MM.1S (cell line): ENCODE results near the gene ADAMTSL3.

Source experiments
- DNase-seq: peaks from one replicate; pipeline ENCODE4 v3.0.0-alpha.2; 2015
- H2AFZ ChIP-seq: fragments of 300-600 bp; sonication (generic); 2 replicates; pipeline ENCODE4 v1.6.0; 2016; ENCODE audit warnings: antibody characterized with exemption, low read length
- H3F3A ChIP-seq: fragments of 300-600 bp; sonication (generic); 2 replicates; pipeline ENCODE4 v1.6.1; 2016; ENCODE audit warnings: mild to moderate bottlenecking, antibody characterized with exemption, low read length, moderate library complexity, mixed read lengths; ENCODE audit not compliant: insufficient read depth
- H3K27ac ChIP-seq: fragments of 300-600 bp; sonication (generic); 2 replicates; pipeline ENCODE4 v1.5.1; 2016; ENCODE audit warnings: mild to moderate bottlenecking, low read length
- H3K27me3 ChIP-seq: fragments of 300-600 bp; sonication (generic); replicated peaks from 2 replicates; pipeline ENCODE4 v1.6.0; 2016; ENCODE audit warnings: low read length; ENCODE audit not compliant: insufficient read depth
- H3K36me3 ChIP-seq: fragments of 300-600 bp; sonication (generic); replicated peaks from 2 replicates; pipeline ENCODE4 v1.6.1; 2016; ENCODE audit warnings: mild to moderate bottlenecking, low read length, mixed read lengths; ENCODE audit not compliant: insufficient read depth
- H3K4me1 ChIP-seq: fragments of 300-600 bp; sonication (generic); 2 replicates; pipeline ENCODE4 v1.6.1; 2016; ENCODE audit warnings: low read length, mixed read lengths
- H3K4me2 ChIP-seq: fragments of 300-600 bp; sonication (generic); 2 replicates; pipeline ENCODE4 v1.6.0; 2016; ENCODE audit warnings: low read depth, low read length
- H3K4me3 ChIP-seq: fragments of 300-600 bp; sonication (generic); 2 replicates; pipeline ENCODE4 v1.5.1; 2016; ENCODE audit warnings: low read length, mixed read lengths
- H3K79me2 ChIP-seq: fragments of 300-600 bp; sonication (generic); 2 replicates; pipeline ENCODE4 v1.6.1; 2016; ENCODE audit warnings: mixed run types, low read length, mixed read lengths
- H3K9ac ChIP-seq: fragments of 300-600 bp; sonication (generic); 2 replicates; pipeline ENCODE4 v1.6.1; 2016; ENCODE audit warnings: low read length, mixed read lengths
- H3K9me2 ChIP-seq: fragments of 300-600 bp; sonication (generic); replicated peaks from 2 replicates; pipeline ENCODE4 v1.6.1; 2016; ENCODE audit warnings: mild to moderate bottlenecking, low read length, mixed read lengths; ENCODE audit not compliant: insufficient read depth
- H3K9me3 ChIP-seq: fragments of 300-600 bp; sonication (generic); replicated peaks from 2 replicates; pipeline ENCODE4 v1.6.1; 2016; ENCODE audit warnings: mild to moderate bottlenecking, low read length, mixed read lengths; ENCODE audit not compliant: insufficient read depth
- H4K20me1 ChIP-seq: fragments of 300-600 bp; sonication (generic); 2 replicates; pipeline ENCODE4 v1.6.1; 2016; ENCODE audit warnings: mild to moderate bottlenecking, low read length, moderate library complexity, mixed read lengths; ENCODE audit not compliant: insufficient read depth
- EZH2 ChIP-seq: fragments of 300-600 bp; sonication (generic); optimal IDR thresholded peaks from 2 replicates; pipeline ENCODE3; 2017; ENCODE audit warnings: low read depth, mild to moderate bottlenecking, antibody characterized with exemption, low read length, mixed read lengths
- EZH2phosphoT487 ChIP-seq: fragments of 300-600 bp; sonication (generic); IDR thresholded peaks from 2 replicates; pipeline ENCODE4 v1.6.1; 2018; ENCODE audit warnings: antibody characterized with exemption, low read length
- TF ChIP-seq, protein P1 (sequence below): fragments of 300-600 bp; sonication (generic); IDR thresholded peaks from 2 replicates; pipeline ENCODE4 v1.5.1; 2016; ENCODE audit warnings: antibody characterized with exemption, low read length, mixed read lengths

ADAMTSL3 gene, protein sequence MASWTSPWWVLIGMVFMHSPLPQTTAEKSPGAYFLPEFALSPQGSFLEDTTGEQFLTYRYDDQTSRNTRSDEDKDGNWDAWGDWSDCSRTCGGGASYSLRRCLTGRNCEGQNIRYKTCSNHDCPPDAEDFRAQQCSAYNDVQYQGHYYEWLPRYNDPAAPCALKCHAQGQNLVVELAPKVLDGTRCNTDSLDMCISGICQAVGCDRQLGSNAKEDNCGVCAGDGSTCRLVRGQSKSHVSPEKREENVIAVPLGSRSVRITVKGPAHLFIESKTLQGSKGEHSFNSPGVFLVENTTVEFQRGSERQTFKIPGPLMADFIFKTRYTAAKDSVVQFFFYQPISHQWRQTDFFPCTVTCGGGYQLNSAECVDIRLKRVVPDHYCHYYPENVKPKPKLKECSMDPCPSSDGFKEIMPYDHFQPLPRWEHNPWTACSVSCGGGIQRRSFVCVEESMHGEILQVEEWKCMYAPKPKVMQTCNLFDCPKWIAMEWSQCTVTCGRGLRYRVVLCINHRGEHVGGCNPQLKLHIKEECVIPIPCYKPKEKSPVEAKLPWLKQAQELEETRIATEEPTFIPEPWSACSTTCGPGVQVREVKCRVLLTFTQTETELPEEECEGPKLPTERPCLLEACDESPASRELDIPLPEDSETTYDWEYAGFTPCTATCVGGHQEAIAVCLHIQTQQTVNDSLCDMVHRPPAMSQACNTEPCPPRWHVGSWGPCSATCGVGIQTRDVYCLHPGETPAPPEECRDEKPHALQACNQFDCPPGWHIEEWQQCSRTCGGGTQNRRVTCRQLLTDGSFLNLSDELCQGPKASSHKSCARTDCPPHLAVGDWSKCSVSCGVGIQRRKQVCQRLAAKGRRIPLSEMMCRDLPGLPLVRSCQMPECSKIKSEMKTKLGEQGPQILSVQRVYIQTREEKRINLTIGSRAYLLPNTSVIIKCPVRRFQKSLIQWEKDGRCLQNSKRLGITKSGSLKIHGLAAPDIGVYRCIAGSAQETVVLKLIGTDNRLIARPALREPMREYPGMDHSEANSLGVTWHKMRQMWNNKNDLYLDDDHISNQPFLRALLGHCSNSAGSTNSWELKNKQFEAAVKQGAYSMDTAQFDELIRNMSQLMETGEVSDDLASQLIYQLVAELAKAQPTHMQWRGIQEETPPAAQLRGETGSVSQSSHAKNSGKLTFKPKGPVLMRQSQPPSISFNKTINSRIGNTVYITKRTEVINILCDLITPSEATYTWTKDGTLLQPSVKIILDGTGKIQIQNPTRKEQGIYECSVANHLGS (N-terminal part only)

DNA sequence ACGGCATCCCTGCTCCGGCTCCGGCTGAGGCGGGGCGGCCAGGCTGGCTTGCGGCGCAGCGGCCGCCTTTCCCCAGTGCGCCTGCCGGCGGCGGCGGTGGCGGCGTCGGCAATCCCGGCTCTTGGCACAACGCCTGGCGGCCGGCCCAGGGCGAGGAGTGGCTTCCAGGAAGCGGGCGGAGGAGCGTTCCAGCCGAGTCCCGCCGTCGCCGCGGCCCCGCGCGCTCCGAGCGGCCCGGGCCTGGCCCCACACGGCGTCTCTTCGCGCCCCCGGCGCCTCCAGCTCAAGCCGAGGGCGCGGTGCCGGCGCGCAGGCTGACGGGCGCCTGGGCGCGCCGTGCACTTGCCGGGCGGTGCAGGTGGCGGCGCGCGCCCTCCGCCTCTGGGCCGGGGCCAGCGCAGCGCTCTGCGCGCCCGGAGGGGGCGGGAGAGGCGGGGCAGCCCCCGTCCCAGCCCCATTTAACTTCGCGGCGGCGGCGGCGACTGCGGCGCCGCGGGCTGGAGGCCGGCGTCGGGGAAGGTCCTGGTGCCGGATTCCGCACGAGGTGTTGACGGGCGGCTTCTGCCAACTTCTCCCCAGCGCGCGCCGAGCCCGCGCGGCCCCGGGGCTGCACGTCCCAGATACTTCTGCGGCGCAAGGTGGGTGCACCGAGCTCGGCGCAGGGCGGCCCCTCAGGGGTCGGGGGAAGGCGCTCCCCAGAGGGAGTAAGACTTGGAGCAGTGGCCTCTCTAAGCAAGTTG lies at the start of gene ADAMTSL3:
Gene ADAMTSL3, plus strand, starts transcription at position 485 of the 740 bp plus-strand sequence. CDS start 1,639 bp downstream, outside the sequence.
- Histone ChIP-seq H3K9me2 (no peaks in the 10 kb centered on the region), H3K4me3 (no peak within 1 kb of the TSS), H3K4me1 (no peaks in the 10 kb centered on the region), H4K20me1 (no peaks in the 10 kb centered on the region), H3K9me3 (no peaks in the 10 kb centered on the region), H2AFZ (no peak within 1 kb of the TSS), H3K36me3 (no peaks in the 10 kb centered on the region), H3F3A (no peaks in the 10 kb centered on the region), H3K9ac (no peak within 1 kb of the TSS), H3K27ac (no peak within 1 kb of the TSS), H3K79me2 (no peaks in the 10 kb centered on the region), H3K4me2 (no peak within 1 kb of the TSS), H3K27me3 (no peaks in the 10 kb centered on the region)
- TF ChIP-seq EZH2phosphoT487 (no peak), EZH2 (no peak)
- TF ChIP-seq, protein P1, sequence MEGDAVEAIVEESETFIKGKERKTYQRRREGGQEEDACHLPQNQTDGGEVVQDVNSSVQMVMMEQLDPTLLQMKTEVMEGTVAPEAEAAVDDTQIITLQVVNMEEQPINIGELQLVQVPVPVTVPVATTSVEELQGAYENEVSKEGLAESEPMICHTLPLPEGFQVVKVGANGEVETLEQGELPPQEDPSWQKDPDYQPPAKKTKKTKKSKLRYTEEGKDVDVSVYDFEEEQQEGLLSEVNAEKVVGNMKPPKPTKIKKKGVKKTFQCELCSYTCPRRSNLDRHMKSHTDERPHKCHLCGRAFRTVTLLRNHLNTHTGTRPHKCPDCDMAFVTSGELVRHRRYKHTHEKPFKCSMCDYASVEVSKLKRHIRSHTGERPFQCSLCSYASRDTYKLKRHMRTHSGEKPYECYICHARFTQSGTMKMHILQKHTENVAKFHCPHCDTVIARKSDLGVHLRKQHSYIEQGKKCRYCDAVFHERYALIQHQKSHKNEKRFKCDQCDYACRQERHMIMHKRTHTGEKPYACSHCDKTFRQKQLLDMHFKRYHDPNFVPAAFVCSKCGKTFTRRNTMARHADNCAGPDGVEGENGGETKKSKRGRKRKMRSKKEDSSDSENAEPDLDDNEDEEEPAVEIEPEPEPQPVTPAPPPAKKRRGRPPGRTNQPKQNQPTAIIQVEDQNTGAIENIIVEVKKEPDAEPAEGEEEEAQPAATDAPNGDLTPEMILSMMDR, result no peak
- DNase-seq, result no peak

DNA sequence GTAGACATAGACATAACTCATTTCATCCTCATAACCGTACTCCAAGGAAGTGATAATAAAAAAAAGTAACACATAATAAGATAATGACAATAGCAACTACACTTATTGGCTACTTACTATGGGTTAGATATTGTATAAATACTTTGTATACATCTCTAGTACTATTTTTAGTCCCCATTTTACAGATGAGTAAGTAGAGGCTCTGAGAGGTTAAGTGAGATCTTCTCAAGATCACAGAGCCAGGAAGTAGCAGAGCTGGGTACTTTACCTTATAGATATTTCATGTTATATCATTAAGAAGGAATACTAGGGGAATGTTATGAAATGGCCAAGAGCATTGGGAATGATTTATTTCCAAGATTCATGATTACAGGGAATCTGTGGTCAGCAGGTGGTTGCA lies 49.4 kb upstream of the ADAMTSL3 start:
- Histone ChIP-seq H3F3A (no peaks in the 10 kb centered on the region), H3K79me2 (no peaks in the 10 kb centered on the region), H3K4me3 (no peak overlapping the region), H3K9me3 (no peaks in the 10 kb centered on the region), H3K27me3 (no peaks in the 10 kb centered on the region), H4K20me1 (no peaks in the 10 kb centered on the region), H3K27ac (no peak overlapping the region), H3K9ac (no peak overlapping the region), H2AFZ (no peak overlapping the region), H3K36me3 (no peaks in the 10 kb centered on the region), H3K9me2 (no peaks in the 10 kb centered on the region), H3K4me1 (no peaks in the 10 kb centered on the region), H3K4me2 (no peak overlapping the region)
- TF ChIP-seq, protein P1, result no peak
- TF ChIP-seq EZH2 (no peak), EZH2phosphoT487 (no peak)
- DNase-seq, result no peak
